GM18951 (cell line): ENCODE measurements around the gene H2AZ1.
A peak's percentile ranks its signal among the peaks of the same experiment; 100 is the strongest.

ENCODE experiments used
- POLR2A ChIP-seq: IDR thresholded peaks from 4 replicates; pipeline ENCODE4 v1.6.1; 2011; ENCODE audit warnings: mild to moderate bottlenecking; ENCODE audit not compliant: insufficient read length, insufficient read depth; ENCODE audit errors: extremely low read depth
- in situ Hi-C: fragments of 300-500 bp; cut with MboI; formaldehyde crosslinking; loops from one replicate; pipeline ENCODE4 v1.12.0; 2022; ENCODE audit warnings: low sequenced_read_pairs, mixed read lengths, inconsistent platforms; ENCODE audit not compliant: unreplicated experiment

The H2AZ1 gene

DNA sequence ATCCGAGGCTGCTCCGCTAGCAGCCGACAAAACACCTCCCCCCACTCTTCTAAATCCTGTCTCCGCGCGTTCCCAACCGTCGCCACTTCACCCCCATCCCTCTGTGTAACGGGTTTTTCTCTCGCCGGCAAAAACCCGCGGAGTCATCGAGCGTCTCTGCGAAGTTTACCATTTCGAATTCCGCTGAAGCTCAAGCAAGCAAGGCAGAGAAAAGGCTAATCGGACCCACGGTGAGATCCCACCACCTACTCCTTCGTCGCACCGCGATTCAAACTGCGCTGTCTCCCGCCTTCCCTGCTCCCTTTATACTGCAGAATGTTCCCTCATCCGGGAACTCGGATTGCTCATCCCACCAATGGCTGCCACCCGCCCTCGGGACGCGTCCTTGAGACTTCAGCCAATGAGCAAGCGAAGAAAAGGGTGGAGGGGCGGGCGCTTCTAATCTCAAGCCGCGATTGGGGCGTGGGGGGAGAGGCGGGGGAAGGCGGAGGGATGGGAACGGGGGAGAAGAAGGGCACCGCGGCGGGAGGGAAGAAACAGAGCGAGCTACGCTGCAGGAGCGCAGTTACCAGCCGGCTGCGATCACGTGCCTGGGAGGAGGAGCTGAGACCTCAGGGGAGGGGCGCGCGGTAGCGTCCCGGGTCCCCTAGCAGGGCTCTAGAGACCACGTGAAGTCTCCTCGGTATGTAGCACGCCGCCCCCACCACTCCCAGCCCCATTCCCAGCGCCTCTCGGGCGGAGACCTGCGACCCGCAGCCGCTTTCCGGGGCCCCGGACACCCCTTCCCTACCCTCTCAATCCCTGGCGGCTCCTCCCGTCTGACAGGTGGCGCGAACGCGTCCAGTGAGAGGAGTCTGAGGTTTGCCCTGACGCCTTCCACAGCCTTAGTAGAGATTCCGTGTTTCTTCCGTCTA is at the start of gene H2AZ1:
TSS of gene H2AZ1 (minus strand) at position 277 of the 914 bp plus-strand sequence. CDS start at position 172, 105 bp downstream.
- peak; percentile 99 for TF ChIP-seq POLR2A
- in situ Hi-C loops: no loop called here

DNA sequence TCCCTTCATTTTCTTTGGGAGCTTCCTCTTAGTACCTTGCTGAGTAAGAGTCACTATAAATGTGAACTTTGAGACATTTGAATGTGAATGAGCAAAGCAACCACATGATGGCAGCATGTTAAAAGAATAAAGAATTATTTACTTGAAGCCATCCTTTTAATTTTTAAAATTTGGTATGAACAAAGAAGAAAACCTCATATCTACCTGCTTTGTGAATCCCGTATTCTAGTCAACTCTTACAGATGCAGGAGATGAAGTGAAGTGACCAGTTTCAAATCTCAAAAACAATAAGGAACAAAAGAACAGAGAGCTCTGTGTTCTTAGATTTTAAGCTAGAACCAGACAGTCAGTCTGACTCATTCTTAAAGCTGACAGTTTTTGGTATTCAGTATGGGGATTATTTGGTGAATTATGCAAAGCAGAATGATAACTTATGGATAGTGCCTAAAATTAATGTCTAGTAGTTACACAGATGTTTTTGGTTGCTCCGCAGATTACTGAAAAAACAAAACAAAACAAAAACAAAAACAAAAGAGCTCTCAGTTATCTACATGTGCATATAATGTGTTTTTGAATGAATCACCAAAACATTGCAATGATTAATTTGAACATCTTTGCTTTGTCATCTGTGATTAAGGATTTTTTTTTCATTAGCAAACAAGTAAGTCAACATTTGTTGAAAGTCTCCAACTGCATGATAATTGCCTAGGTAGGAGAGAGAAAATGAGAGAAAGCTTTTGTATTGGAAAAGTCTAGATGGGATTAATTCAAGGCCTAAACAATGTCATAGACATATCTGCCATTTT is 48.2 kb upstream of the H2AZ1 start:
- TF ChIP-seq POLR2A: no peak
- in situ Hi-C loops: no loop called here

DNA sequence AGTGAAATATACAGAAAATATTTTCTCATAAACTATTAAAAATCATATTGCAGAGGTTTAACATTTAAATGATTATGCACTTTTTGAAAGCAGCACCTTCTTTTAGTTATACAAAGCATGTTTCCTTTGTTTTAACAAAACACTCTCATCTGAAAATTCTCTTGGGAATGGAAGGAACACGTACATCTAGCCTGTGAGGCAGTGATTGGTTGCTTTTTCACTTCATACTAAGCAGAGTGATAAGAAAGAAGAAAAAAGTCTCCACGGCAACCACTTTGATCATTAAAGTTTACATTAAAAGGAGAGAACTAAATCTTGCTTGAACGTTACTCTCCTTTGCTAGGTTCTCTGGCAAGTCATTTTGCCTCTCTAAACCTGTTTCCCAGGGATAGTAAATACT is 41.7 kb upstream of the H2AZ1 start:
- in situ Hi-C loops: no loop called here
- no peak for TF ChIP-seq POLR2A

DNA sequence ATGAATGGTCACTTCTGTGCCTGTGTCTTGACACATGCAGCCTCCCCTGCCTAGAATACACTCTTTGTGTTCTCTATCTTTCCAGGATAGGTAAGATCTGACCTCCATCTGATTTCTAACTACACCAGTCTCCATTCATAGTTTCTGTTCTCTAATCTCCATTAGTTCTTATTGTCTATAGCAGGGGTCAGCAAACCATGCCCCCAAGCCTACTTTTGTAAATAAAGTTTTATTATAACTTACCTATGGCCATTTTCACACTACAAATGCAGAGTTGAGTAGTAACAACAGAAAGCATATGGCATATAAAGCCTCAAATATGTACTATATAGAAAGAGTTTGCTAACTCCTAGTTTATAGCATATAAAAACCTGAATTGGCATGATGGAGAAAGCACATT is 37.6 kb upstream of the H2AZ1 start:
- TF ChIP-seq POLR2A: no peak
- in situ Hi-C loops: no loop called here

DNA sequence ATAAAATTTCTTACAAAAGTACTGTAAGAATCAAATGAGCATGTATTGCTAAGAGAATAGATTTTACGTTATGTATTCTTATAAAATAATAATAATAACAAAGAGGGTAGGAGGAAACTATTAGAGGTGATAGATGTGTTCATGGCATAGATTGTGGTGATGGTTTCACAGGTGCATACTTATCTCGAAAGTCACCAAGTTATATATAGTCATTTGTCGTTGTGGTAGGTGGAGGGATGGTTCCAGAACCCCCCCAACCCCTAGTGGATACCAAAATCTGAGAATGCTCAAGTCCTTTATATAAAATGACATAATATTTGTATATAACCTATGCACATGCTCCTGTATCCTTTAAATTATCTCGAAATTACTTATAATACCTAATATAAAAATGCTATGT is 36.7 kb upstream of the H2AZ1 start:
- no peak for TF ChIP-seq POLR2A
- in situ Hi-C loops: no loop called here

DNA sequence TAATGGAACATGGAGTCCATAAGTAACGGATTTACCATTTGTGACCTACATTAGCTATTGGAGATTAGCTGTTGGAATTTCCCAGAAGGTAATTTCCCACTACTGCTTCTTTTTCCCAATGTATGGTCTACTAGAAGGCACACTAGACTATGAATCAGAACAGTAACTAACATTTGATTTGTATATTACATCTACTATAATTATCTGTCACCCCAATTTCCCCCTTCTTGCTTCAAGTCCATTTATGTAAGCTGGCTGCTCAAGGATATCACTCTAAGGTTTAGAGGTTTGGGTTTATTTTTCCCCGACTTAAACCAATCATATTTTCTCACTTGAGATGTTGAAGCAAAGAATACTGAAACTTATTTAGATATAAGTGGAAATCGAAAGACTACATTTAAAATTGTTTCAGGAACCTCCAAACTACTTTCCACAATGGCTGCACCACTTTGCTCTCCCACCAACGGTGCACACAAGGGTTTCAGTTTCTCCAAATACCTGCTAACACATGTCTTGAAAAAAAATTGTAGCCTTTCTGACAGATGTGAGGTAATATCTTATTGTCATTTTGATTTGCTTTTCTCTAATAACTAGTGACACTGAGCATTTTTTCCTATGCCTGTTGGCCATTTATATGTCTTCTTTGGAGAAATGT is 33.3 kb upstream of the H2AZ1 start:
- no peak for TF ChIP-seq POLR2A
- in situ Hi-C loops: no loop called here

DNA sequence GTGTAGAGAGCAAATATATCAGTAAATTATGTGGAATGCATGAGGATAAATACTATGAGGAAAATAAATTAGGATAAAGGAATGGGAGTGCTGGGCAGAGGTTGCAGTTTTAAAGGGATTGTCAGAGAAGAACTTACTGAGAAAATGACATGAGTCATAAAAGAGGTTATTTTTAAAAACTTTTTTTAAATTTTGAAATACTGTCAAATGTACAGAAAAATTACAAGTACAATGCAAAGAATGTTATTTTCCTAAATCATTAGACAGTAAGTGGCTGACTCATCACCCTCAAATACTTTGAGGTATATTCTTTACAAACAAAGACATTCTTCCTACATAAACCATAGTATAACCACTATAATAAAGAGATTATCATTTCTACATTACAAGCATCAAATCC is 29.8 kb upstream of the H2AZ1 start:
- no peak for TF ChIP-seq POLR2A
- in situ Hi-C loops: no loop called here

DNA sequence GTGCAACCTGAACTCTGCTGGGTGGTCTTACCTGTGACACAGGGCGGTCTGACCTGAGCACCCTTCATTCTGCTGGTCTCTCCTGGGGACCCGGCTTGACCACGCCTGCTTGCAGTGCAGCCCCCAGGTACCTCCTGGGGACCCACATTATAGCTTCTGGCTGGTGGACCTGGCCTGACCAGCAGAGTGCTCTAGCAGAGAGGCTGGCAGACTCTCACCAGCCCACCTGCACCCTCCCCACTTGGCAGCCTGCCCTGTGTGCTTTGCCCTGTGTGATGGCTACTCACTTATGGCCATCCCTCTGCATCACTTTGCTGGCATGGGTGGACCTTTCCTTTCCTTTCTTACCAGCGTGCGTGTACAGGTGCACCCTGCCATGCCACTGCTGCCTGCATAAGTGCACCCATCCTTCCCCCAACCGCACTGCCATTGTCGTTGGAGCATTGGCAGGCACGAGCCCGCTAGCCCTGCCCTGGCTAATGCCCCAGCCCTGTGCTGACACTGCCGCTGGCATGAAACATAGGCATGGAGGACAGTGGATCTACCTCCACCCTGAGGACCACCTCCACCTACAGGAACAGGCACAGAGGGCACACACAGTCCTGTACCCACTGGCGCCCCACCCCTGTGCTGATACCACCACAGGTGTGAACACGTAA is 21.5 kb upstream of the H2AZ1 start:
- TF ChIP-seq POLR2A: no peak
- in situ Hi-C loops: no loop called here

DNA sequence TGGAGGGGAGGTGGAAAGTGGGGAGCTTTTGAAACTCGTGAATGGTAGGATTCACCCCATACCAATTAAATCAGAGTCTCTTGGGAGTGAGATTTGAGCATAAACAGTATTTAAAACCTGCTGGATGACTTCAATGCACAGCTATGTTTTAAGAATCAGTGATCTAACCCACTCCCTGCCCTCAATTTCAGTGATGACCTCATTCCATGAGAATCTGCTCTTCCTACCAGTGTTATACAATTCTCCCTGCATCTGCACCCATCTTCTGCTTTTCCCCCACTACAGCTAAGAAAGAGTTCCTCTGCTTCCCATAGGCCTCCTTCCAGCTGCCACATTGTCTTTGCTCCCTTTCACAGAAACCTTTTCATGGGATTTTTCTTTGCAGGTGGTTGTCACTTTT is 18.3 kb upstream of the H2AZ1 start:
- TF ChIP-seq POLR2A: no peak
- in situ Hi-C loops: no loop called here

DNA sequence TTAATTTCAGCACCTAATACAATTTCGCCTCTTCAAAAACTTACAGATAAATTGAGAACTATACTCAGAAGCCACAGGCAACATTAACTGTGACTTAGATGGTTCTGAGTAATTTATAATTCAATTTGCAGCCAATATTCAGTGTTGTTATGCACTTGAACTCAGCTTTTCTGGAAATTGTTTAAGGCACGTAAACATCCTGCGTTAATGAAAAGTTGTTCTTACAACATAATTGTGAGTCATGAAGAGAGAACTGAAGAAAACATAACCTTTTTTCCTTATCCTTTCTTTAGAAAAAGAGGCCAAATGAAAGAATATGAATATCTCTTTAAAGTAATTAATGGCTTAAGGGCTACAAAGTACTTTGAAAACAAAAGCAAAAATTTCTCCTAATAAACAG is 16.6 kb upstream of the H2AZ1 start:
- no peak for TF ChIP-seq POLR2A
- in situ Hi-C loops: no loop called here

DNA sequence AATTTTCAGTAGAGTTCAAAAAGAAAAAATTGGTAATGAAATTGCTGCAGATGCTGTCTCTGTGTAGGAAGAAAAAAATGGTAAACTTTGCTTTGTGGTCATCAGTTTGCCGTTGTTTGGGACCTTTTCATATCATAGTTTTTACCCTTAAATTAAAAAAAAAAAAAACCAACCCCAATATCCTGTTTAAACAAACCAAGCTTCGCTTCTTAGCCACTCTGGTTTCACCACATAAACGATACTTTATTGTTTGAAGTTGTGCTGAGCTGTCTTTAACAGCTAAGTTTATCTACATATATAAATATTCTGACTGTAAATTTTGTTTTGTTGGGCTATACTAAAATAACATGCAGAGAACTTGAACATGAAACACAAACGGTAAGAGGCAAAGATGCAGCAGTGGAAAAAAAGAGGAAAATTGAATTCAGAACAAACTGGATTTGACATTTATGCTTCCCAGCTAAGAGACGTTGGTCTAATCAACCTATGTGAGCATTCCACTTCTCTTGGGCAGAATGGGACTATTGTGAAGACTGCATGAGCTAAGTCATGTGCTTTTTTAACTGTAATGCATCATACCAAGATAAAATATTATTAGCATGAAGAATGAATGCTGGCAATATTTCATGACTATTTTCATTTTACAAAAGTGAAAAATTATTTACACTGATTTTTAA is 15.7 kb upstream of the H2AZ1 start:
- in situ Hi-C loops: no loop called here
- no peak for TF ChIP-seq POLR2A

DNA sequence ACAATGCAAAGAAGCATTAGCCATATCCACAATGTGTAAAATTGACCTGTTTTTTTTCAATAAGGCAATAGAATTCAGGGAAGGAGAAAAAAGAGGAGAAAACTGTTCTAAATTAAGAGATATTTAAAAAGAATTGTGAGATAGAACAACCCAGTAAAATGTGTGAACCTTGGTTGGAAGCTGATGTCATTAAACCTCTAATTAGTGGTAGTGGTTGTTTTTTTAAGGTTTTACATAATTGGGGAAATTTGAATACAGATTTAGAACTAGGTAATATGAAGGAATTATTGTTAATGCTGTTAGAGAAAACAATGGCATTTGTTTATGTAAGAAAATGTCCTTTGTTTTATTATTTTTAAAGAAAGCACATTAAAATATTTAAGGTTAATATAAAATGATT is 15.1 kb upstream of the H2AZ1 start:
- TF ChIP-seq POLR2A: no peak
- in situ Hi-C loops: no loop called here
